ENCODE data around the gene PRPF39. TPM values are rescaled to one million over a fixed set of nuclear protein-coding genes. Genes with fewer than 3 reads are reported as not detected.
A peak's percentile ranks its signal among the peaks of the same experiment; 100 is the strongest.

Gene PRPF39
- 23.4 and 26.9 TPM in 2 replicates for total RNA-seq

DNA sequence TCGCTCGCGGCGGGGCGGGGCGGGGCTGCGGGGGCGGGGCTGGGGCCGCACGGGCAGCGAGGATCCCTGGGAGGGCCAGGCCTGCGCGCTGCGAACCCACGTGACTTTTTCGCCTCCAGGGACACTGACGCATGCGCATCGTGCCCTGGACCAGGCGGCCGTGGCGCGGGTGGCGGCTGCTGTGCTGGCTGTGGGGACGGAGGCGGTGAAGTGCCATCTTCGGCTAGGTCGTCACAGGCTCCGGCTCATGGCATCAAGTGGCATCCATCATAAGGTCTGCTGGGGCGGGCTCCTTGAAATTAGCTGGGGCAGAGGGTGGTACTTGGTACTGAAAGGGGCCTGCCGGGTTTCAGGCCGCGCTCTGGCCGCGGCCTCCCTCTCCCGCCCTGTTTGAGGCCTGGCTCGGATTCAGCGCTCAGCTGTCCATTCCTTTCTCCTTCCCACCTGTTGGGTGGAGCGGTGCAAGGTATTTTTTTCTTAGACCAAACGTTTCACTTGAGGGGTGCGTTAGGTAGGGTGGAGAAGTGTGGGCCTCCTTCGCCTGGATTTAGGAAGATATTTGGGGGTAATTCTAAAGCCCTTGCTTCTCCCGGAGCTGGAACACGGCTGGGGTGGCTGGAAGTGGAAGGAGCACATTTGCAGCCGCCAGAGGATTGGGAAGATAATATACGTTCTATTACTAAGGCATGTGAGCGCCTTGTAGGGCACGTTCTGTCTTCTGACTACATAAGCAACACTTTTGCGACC lies at the start of gene PRPF39:
Gene PRPF39, plus strand, starts transcription at position 141 of the 747 bp plus-strand sequence. CDS start 11,124 bp downstream, outside the sequence.
- DNase-seq (ENCODE audit: low read depth): peak; percentile 83
- H3K4me3 ChIP-seq (ENCODE audit: low read depth, low read length): peak within 1 kb of the TSS; percentile 68
- FAIRE-seq: no peak
- no peaks in the 10 kb centered on the region for H3K27me3 ChIP-seq (ENCODE audit: control insufficient read depth, insufficient read depth, low read length)
- TF ChIP-seq, protein P1, sequence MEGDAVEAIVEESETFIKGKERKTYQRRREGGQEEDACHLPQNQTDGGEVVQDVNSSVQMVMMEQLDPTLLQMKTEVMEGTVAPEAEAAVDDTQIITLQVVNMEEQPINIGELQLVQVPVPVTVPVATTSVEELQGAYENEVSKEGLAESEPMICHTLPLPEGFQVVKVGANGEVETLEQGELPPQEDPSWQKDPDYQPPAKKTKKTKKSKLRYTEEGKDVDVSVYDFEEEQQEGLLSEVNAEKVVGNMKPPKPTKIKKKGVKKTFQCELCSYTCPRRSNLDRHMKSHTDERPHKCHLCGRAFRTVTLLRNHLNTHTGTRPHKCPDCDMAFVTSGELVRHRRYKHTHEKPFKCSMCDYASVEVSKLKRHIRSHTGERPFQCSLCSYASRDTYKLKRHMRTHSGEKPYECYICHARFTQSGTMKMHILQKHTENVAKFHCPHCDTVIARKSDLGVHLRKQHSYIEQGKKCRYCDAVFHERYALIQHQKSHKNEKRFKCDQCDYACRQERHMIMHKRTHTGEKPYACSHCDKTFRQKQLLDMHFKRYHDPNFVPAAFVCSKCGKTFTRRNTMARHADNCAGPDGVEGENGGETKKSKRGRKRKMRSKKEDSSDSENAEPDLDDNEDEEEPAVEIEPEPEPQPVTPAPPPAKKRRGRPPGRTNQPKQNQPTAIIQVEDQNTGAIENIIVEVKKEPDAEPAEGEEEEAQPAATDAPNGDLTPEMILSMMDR (IDR thresholded peaks at IDR 0.05; ENCODE audit: insufficient read depth, low read length, severe bottlenecking): no peak
- peaks cover 1% of the 10 kb centered on the region for H3K36me3 ChIP-seq (ENCODE audit: control insufficient read depth, insufficient read depth, low read length)

DNA sequence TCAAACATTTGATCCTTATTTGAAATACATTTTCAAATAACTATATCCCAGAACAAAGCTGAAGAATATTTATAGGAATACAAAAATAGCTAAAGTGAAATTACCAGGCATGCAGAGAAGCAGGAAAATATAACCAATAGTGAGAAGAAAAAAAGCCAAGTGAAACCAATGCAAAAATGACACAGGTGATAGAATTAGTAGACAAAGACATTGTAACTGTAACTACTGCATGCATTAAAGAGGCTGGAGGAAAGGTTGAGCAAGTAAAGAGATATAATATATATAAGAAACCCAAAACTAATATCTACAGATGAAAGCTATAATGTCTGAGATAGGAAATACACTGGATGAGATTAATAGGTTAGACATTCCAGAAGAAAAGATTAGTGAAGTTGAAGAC lies 49.2 kb upstream of the PRPF39 start:
- Histone ChIP-seq H3K4me3 (ENCODE audit: low read depth, low read length) (no peak overlapping the region), H3K36me3 (ENCODE audit: control insufficient read depth, insufficient read depth, low read length) (peaks cover 6% of the 10 kb centered on the region), H3K27me3 (ENCODE audit: control insufficient read depth, insufficient read depth, low read length) (no peaks in the 10 kb centered on the region)
- DNase-seq (ENCODE audit: low read depth) (no peak), FAIRE-seq (no peak)
- TF ChIP-seq, protein P1 (IDR thresholded peaks at IDR 0.05; ENCODE audit: insufficient read depth, low read length, severe bottlenecking): no peak

DNA sequence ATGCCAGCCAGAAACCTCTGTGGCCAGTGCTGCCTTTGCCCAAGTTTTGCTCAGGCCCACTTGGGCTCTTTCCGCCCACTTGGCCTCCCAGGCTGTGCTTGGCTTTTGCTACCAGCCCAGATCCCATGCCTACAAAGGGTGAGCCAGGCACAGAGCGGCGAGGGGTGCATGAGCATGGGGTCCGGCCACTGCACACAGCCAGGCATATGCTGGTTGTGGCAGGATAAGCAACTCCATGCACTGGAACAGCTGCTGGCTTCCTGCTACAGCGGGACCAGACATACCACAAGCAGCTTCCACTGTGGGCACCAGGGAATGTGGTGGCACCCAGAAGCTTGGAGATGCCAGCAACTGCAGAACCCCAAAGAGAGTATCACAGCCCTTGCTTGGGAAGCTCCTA lies 45.7 kb upstream of the PRPF39 start:
- FAIRE-seq: no peak
- Histone ChIP-seq H3K4me3 (ENCODE audit: low read depth, low read length) (no peak overlapping the region), H3K36me3 (ENCODE audit: control insufficient read depth, insufficient read depth, low read length) (peaks cover 3% of the 10 kb centered on the region), H3K27me3 (ENCODE audit: control insufficient read depth, insufficient read depth, low read length) (no peaks in the 10 kb centered on the region)
- DNase-seq (ENCODE audit: low read depth): no peak
- TF ChIP-seq, protein P1 (IDR thresholded peaks at IDR 0.05; ENCODE audit: insufficient read depth, low read length, severe bottlenecking): no peak

DNA sequence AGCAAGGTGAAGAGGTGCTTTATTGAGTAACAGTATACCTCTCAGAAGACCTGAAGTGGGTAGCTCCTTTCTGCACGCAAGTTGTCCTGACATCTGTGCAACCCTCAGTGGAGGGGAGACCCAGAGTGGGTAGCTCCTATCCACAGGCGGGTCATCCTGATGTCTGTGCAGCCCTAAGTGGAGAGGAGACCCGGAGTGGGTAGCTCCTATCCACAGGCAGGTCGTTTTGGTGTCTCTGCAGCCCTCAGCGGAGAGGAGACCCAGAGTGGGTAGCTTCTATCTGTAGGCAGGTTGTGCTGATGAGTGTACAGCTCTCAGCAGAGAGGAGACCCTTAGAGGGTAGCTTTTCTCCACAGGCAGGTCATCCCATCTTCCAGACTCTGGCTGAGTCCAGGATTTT lies 45.1 kb upstream of the PRPF39 start:
- Histone ChIP-seq H3K36me3 (ENCODE audit: control insufficient read depth, insufficient read depth, low read length) (peaks cover 3% of the 10 kb centered on the region), H3K4me3 (ENCODE audit: low read depth, low read length) (no peak overlapping the region), H3K27me3 (ENCODE audit: control insufficient read depth, insufficient read depth, low read length) (no peaks in the 10 kb centered on the region)
- DNase-seq (ENCODE audit: low read depth) (no peak), FAIRE-seq (no peak)
- TF ChIP-seq, protein P1 (IDR thresholded peaks at IDR 0.05; ENCODE audit: insufficient read depth, low read length, severe bottlenecking): no peak

DNA sequence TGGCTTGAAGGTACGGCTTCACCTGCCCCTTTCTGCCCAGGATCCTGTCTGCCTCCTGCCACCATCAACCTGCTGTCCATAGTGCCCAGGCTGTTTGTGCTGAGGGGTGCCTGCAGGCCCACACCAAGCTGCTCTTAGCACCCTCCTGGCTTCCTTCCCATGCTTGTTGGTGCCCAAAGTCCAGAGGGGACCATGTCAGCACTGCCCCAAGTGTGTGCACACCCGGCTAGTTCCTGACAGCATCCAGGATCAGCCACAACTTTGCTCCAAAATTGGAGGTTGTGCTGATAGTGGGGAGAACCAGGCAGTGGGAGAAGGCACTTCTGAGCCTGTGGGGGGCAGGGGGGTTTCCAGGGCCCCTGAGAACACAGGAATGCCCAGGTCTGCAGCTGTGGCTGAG lies 44.5 kb upstream of the PRPF39 start:
- Histone ChIP-seq H3K27me3 (ENCODE audit: control insufficient read depth, insufficient read depth, low read length) (no peaks in the 10 kb centered on the region), H3K4me3 (ENCODE audit: low read depth, low read length) (no peak overlapping the region), H3K36me3 (ENCODE audit: control insufficient read depth, insufficient read depth, low read length) (peaks cover 3% of the 10 kb centered on the region)
- FAIRE-seq (no peak), DNase-seq (ENCODE audit: low read depth) (no peak)
- TF ChIP-seq, protein P1 (IDR thresholded peaks at IDR 0.05; ENCODE audit: insufficient read depth, low read length, severe bottlenecking): no peak

GRCh38 chr14:45041641-45042040 lies 42.3 kb upstream of the PRPF39 start:
- Histone ChIP-seq H3K36me3 (ENCODE audit: control insufficient read depth, insufficient read depth, low read length) (peaks cover 3% of the 10 kb centered on the region), H3K4me3 (ENCODE audit: low read depth, low read length) (no peak overlapping the region), H3K27me3 (ENCODE audit: control insufficient read depth, insufficient read depth, low read length) (no peaks in the 10 kb centered on the region)
- DNase-seq (ENCODE audit: low read depth) (no peak), FAIRE-seq (no peak)
- TF ChIP-seq, protein P1 (IDR thresholded peaks at IDR 0.05; ENCODE audit: insufficient read depth, low read length, severe bottlenecking): no peak

Measured in bronchial epithelial cell (primary cell).